Activated CD4-positive, alpha-beta T cell treated with anti-CD3 and anti-CD28 coated beads, Interleukin-2, amount 10 ng/mL, durations not matched to agents 24 days and 14 days (primary cell): ENCODE data around the gene TMTC2. TPM values are rescaled to one million over a fixed set of nuclear protein-coding genes. Genes with fewer than 3 reads are reported as not detected.

Source experiments
- DNase-seq: peaks from one replicate; pipeline ENCODE4 v3.0.0; 2022
- H3K27ac Mint-ChIP-seq: one replicate; pipeline ENCODE4 v1.8.0; 2022; ENCODE audit warnings: mild to moderate bottlenecking, mixed read lengths
- H3K27me3 Mint-ChIP-seq: one replicate; pipeline ENCODE4 v1.8.0; 2022; ENCODE audit warnings: mixed read lengths
- H3K36me3 Mint-ChIP-seq: one replicate; pipeline ENCODE4 v1.8.0; 2022; ENCODE audit warnings: low read depth, mild to moderate bottlenecking, mixed read lengths
- H3K4me1 Mint-ChIP-seq: one replicate; pipeline ENCODE4 v1.8.0; 2021; ENCODE audit warnings: mixed read lengths
- H3K4me3 Mint-ChIP-seq: one replicate; pipeline ENCODE4 v1.8.0; 2022; ENCODE audit warnings: mild to moderate bottlenecking, moderate library complexity, mixed read lengths
- H3K9me3 Mint-ChIP-seq: one replicate; pipeline ENCODE4 v1.8.0; 2021; ENCODE audit warnings: mixed read lengths
- intact Hi-C: fragments of 100-400 bp; cut with micrococcal nuclease; formaldehyde crosslinking; loops from one replicate; pipeline ENCODE4 v1.15.1; 2023
- total RNA-seq: library from RNA; stranded (reverse); gene quantifications from 2 replicates; pipeline ENCODE4 v1.2.3, GENCODE V29; 2022

The TMTC2 gene
- total RNA-seq, 1 donor from 2014 or later, result 2.5 TPM

- Mint-ChIP-seq H3K27ac (no peak overlapping the region), H3K27me3 (no peaks in the 10 kb centered on the region), H3K4me3 (no peak overlapping the region), H3K36me3 (no peaks in the 10 kb centered on the region), H3K4me1 (no peaks in the 10 kb centered on the region), H3K9me3 (no peaks in the 10 kb centered on the region)
- DNase-seq, result no peak
- intact Hi-C loops, result no loop called here
These were observed 209.6 kb downstream of the TMTC2 start for GRCh38 chr12:82896277-82896676.

- intact Hi-C loops, result no loop called here
- Mint-ChIP-seq H3K9me3 (no peaks in the 10 kb centered on the region), H3K27ac (no peak overlapping the region), H3K27me3 (no peaks in the 10 kb centered on the region), H3K4me1 (no peaks in the 10 kb centered on the region), H3K36me3 (no peaks in the 10 kb centered on the region), H3K4me3 (no peak overlapping the region)
- no peak for DNase-seq
These were observed 210.3 kb downstream of the TMTC2 start for GRCh38 chr12:82896979-82897378.

- no peaks in the 10 kb centered on the region for H3K4me1 Mint-ChIP-seq
- H3K27ac Mint-ChIP-seq, result no peak overlapping the region
- no peaks in the 10 kb centered on the region for H3K27me3 Mint-ChIP-seq
- DNase-seq, result no peak
- H3K9me3 Mint-ChIP-seq, result no peaks in the 10 kb centered on the region
- H3K36me3 Mint-ChIP-seq, result no peaks in the 10 kb centered on the region
- H3K4me3 Mint-ChIP-seq, result no peak overlapping the region
- intact Hi-C loops, result no loop called here
These were observed 211.7 kb downstream of the TMTC2 start for GRCh38 chr12:82898441-82898840.

GRCh38 chr12:82904219-82904790 lies 217.6 kb downstream of the TMTC2 start:
- no peak for DNase-seq
- no peaks in the 10 kb centered on the region for H3K9me3 Mint-ChIP-seq
- H3K4me3 Mint-ChIP-seq, result no peak overlapping the region
- H3K27me3 Mint-ChIP-seq, result no peaks in the 10 kb centered on the region
- H3K4me1 Mint-ChIP-seq, result no peaks in the 10 kb centered on the region
- intact Hi-C loops, result no loop called here
- no peak overlapping the region for H3K27ac Mint-ChIP-seq
- no peaks in the 10 kb centered on the region for H3K36me3 Mint-ChIP-seq

GRCh38 chr12:82910246-82910893 lies 223.7 kb downstream of the TMTC2 start:
- Mint-ChIP-seq H3K27ac (no peak overlapping the region), H3K27me3 (no peaks in the 10 kb centered on the region), H3K4me1 (no peaks in the 10 kb centered on the region), H3K36me3 (no peaks in the 10 kb centered on the region), H3K4me3 (no peak overlapping the region), H3K9me3 (no peaks in the 10 kb centered on the region)
- no peak for DNase-seq
- intact Hi-C loops, result no loop called here

- DNase-seq, result no peak
- intact Hi-C loops, result no loop called here
- no peak overlapping the region for H3K27ac Mint-ChIP-seq
- H3K4me3 Mint-ChIP-seq, result no peak overlapping the region
- H3K4me1 Mint-ChIP-seq, result no peaks in the 10 kb centered on the region
- H3K27me3 Mint-ChIP-seq, result no peaks in the 10 kb centered on the region
- H3K36me3 Mint-ChIP-seq, result no peaks in the 10 kb centered on the region
- H3K9me3 Mint-ChIP-seq, result no peaks in the 10 kb centered on the region
These were observed 225.7 kb downstream of the TMTC2 start for GRCh38 chr12:82912406-82912805.

GRCh38 chr12:82919388-82920054 lies 232.8 kb downstream of the TMTC2 start:
- no peaks in the 10 kb centered on the region for H3K4me1 Mint-ChIP-seq
- intact Hi-C loops, result no loop called here
- no peak overlapping the region for H3K27ac Mint-ChIP-seq
- H3K9me3 Mint-ChIP-seq, result no peaks in the 10 kb centered on the region
- DNase-seq, result no peak
- no peak overlapping the region for H3K4me3 Mint-ChIP-seq
- no peaks in the 10 kb centered on the region for H3K36me3 Mint-ChIP-seq
- H3K27me3 Mint-ChIP-seq, result no peaks in the 10 kb centered on the region

- H3K4me3 Mint-ChIP-seq, result no peak overlapping the region
- H3K4me1 Mint-ChIP-seq, result no peaks in the 10 kb centered on the region
- DNase-seq, result no peak
- H3K27me3 Mint-ChIP-seq, result no peaks in the 10 kb centered on the region
- no peak overlapping the region for H3K27ac Mint-ChIP-seq
- no peaks in the 10 kb centered on the region for H3K36me3 Mint-ChIP-seq
- no peaks in the 10 kb centered on the region for H3K9me3 Mint-ChIP-seq
- intact Hi-C loops, result no loop called here
These were observed 237.2 kb downstream of the TMTC2 start for GRCh38 chr12:82923935-82924334.

GRCh38 chr12:82926630-82927029 lies 239.9 kb downstream of the TMTC2 start:
- no peaks in the 10 kb centered on the region for H3K27me3 Mint-ChIP-seq
- no peak for DNase-seq
- H3K27ac Mint-ChIP-seq, result no peak overlapping the region
- H3K4me1 Mint-ChIP-seq, result no peaks in the 10 kb centered on the region
- no peak overlapping the region for H3K4me3 Mint-ChIP-seq
- H3K36me3 Mint-ChIP-seq, result no peaks in the 10 kb centered on the region
- intact Hi-C loops, result no loop called here
- no peaks in the 10 kb centered on the region for H3K9me3 Mint-ChIP-seq

- Mint-ChIP-seq H3K27me3 (no peaks in the 10 kb centered on the region), H3K4me3 (no peak overlapping the region), H3K9me3 (no peaks in the 10 kb centered on the region), H3K27ac (no peak overlapping the region), H3K4me1 (no peaks in the 10 kb centered on the region), H3K36me3 (no peaks in the 10 kb centered on the region)
- no peak for DNase-seq
- intact Hi-C loops, result no loop called here
These were observed 243.6 kb downstream of the TMTC2 start for GRCh38 chr12:82930301-82930700.

- H3K27me3 Mint-ChIP-seq, result no peaks in the 10 kb centered on the region
- H3K4me3 Mint-ChIP-seq, result no peak overlapping the region
- intact Hi-C loops, result no loop called here
- H3K4me1 Mint-ChIP-seq, result no peaks in the 10 kb centered on the region
- no peak overlapping the region for H3K27ac Mint-ChIP-seq
- H3K36me3 Mint-ChIP-seq, result no peaks in the 10 kb centered on the region
- DNase-seq, result no peak
- H3K9me3 Mint-ChIP-seq, result no peaks in the 10 kb centered on the region
These were observed 244.8 kb downstream of the TMTC2 start for GRCh38 chr12:82931349-82932116.

GRCh38 chr12:82937151-82937550 lies 250.4 kb downstream of the TMTC2 start:
- intact Hi-C loops, result no loop called here
- H3K9me3 Mint-ChIP-seq, result no peaks in the 10 kb centered on the region
- no peaks in the 10 kb centered on the region for H3K27me3 Mint-ChIP-seq
- no peaks in the 10 kb centered on the region for H3K36me3 Mint-ChIP-seq
- DNase-seq, result no peak
- H3K4me3 Mint-ChIP-seq, result no peak overlapping the region
- no peak overlapping the region for H3K27ac Mint-ChIP-seq
- H3K4me1 Mint-ChIP-seq, result no peaks in the 10 kb centered on the region

- Mint-ChIP-seq H3K36me3 (no peaks in the 10 kb centered on the region), H3K4me3 (no peak overlapping the region), H3K4me1 (no peaks in the 10 kb centered on the region), H3K27me3 (no peaks in the 10 kb centered on the region), H3K9me3 (no peaks in the 10 kb centered on the region), H3K27ac (no peak overlapping the region)
- no peak for DNase-seq
- intact Hi-C loops, result no loop called here
These were observed 255.8 kb downstream of the TMTC2 start for GRCh38 chr12:82942521-82942920.

GRCh38 chr12:82942991-82943401 lies 256.3 kb downstream of the TMTC2 start:
- Mint-ChIP-seq H3K27ac (no peak overlapping the region), H3K36me3 (no peaks in the 10 kb centered on the region), H3K4me1 (no peaks in the 10 kb centered on the region), H3K27me3 (no peaks in the 10 kb centered on the region), H3K4me3 (no peak overlapping the region), H3K9me3 (no peaks in the 10 kb centered on the region)
- DNase-seq, result no peak
- intact Hi-C loops, result no loop called here
